Measurements from ENCODE around the gene CHST3. TPM values are rescaled to one million over a fixed set of nuclear protein-coding genes. Genes with fewer than 3 reads are reported as not detected.

Gene CHST3
- polyA plus RNA-seq, 1 donor from 2014 or later, result 4.1 TPM

DNA sequence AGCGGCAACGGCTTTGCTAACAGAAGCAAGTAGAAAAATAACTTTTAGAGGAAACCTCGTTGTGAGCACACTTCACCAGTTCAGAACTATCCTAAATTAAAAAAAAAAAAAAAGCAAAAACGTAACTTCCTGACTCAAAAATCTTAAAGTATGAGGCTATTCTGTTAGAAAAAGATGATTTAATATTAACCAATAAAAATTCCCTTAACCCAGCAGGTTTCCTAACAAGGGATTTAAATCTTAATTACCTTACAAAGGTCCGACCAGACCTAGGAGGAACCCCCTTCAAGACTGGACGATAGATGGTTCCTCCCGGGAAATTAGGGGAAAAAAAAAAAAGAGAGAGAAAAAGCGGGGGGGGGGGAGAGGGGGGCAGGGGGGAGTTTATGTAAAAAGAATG is 22.9 kb upstream of the CHST3 start:
- Histone ChIP-seq H3K36me3 (ENCODE audit: insufficient read depth, low read length) (no peaks in the 10 kb centered on the region), H4K20me1 (ENCODE audit: insufficient read depth) (no peaks in the 10 kb centered on the region), H3K4me2 (ENCODE audit: low read length) (no peak overlapping the region), H3K9me2 (ENCODE audit: insufficient read depth, low read length) (no peaks in the 10 kb centered on the region), H3K9ac (ENCODE audit: low read length) (no peak overlapping the region), H3F3A (ENCODE audit: insufficient read depth, low read length, poor library complexity, severe bottlenecking) (no peaks in the 10 kb centered on the region), H3K9me3 (ENCODE audit: low read length) (no peaks in the 10 kb centered on the region), H3K27ac (ENCODE audit: low read length) (no peak overlapping the region), H3K4me3 (ENCODE audit: low read length) (no peak overlapping the region), H3K79me2 (replicated peaks; ENCODE audit: insufficient read depth, low read length) (no peaks in the 10 kb centered on the region), H3K27me3 (ENCODE audit: insufficient read depth, low read depth, low read length) (no peaks in the 10 kb centered on the region), H2AFZ (ENCODE audit: low read depth, low read length) (no peak overlapping the region)
- TF ChIP-seq EP300 (conservative IDR thresholded peaks at IDR 0.05; ENCODE audit: poor library complexity, severe bottlenecking) (no peak), RAD21 (conservative IDR thresholded peaks at IDR 0.05) (no peak), MXI1 (conservative IDR thresholded peaks at IDR 0.05; ENCODE audit: poor library complexity, severe bottlenecking) (no peak), SMC3 (conservative IDR thresholded peaks at IDR 0.05; ENCODE audit: poor library complexity) (no peak), TAF1 (IDR thresholded peaks at IDR 0.05; ENCODE audit: low read depth) (no peak), POLR2AphosphoS5 (IDR thresholded peaks at IDR 0.05) (no peak), EZH2 (IDR thresholded peaks at IDR 0.05; ENCODE audit: borderline replicate concordance, insufficient read depth, low read length, poor library complexity, severe bottlenecking) (no peak)
- TF ChIP-seq, protein P1, sequence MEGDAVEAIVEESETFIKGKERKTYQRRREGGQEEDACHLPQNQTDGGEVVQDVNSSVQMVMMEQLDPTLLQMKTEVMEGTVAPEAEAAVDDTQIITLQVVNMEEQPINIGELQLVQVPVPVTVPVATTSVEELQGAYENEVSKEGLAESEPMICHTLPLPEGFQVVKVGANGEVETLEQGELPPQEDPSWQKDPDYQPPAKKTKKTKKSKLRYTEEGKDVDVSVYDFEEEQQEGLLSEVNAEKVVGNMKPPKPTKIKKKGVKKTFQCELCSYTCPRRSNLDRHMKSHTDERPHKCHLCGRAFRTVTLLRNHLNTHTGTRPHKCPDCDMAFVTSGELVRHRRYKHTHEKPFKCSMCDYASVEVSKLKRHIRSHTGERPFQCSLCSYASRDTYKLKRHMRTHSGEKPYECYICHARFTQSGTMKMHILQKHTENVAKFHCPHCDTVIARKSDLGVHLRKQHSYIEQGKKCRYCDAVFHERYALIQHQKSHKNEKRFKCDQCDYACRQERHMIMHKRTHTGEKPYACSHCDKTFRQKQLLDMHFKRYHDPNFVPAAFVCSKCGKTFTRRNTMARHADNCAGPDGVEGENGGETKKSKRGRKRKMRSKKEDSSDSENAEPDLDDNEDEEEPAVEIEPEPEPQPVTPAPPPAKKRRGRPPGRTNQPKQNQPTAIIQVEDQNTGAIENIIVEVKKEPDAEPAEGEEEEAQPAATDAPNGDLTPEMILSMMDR (IDR thresholded peaks at IDR 0.05; ENCODE audit: poor library complexity, severe bottlenecking), result no peak

DNA sequence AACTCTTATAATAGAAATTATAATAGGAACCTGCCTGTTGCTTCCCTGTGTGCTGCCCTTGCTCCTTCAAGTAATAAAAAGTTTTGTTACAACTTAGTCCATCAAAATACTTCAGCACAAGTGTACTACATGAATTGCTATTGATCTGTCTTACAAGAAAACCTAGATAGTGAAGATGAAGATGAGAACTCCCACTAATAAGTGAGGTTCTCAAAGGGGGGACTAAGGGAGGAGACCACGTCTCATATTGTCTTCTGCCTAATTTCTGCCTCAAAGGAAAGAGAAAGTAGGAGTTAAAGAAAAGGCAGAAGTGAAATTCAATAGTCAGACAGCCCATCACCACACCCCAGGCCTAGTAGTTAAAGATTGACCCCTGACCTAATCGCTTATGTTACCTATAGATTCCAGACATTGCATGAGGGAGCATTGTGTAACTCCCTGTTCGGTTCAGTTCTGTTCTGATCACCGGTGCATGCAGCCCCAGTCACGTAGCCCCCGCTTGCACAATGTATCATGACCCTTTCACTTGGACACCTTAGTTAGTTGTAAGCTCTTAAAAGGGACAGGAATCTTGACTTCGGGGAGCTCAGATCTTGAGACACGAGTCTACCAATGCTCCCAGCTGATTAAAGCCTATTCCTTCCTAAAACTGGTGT is 18.2 kb upstream of the CHST3 start:
- no peaks in the 10 kb centered on the region for H3K9me2 ChIP-seq (ENCODE audit: insufficient read depth, low read length)
- no peak overlapping the region for H3K27ac ChIP-seq (ENCODE audit: low read length)
- H3K4me2 ChIP-seq (ENCODE audit: low read length), result no peak overlapping the region
- H2AFZ ChIP-seq (ENCODE audit: low read depth, low read length), result no peak overlapping the region
- H4K20me1 ChIP-seq (ENCODE audit: insufficient read depth), result no peaks in the 10 kb centered on the region
- no peak overlapping the region for H3K4me3 ChIP-seq (ENCODE audit: low read length)
- H3K36me3 ChIP-seq (ENCODE audit: insufficient read depth, low read length), result no peaks in the 10 kb centered on the region
- TF ChIP-seq, protein P2, sequence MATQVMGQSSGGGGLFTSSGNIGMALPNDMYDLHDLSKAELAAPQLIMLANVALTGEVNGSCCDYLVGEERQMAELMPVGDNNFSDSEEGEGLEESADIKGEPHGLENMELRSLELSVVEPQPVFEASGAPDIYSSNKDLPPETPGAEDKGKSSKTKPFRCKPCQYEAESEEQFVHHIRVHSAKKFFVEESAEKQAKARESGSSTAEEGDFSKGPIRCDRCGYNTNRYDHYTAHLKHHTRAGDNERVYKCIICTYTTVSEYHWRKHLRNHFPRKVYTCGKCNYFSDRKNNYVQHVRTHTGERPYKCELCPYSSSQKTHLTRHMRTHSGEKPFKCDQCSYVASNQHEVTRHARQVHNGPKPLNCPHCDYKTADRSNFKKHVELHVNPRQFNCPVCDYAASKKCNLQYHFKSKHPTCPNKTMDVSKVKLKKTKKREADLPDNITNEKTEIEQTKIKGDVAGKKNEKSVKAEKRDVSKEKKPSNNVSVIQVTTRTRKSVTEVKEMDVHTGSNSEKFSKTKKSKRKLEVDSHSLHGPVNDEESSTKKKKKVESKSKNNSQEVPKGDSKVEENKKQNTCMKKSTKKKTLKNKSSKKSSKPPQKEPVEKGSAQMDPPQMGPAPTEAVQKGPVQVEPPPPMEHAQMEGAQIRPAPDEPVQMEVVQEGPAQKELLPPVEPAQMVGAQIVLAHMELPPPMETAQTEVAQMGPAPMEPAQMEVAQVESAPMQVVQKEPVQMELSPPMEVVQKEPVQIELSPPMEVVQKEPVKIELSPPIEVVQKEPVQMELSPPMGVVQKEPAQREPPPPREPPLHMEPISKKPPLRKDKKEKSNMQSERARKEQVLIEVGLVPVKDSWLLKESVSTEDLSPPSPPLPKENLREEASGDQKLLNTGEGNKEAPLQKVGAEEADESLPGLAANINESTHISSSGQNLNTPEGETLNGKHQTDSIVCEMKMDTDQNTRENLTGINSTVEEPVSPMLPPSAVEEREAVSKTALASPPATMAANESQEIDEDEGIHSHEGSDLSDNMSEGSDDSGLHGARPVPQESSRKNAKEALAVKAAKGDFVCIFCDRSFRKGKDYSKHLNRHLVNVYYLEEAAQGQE (IDR thresholded peaks at IDR 0.05; ENCODE audit: borderline replicate concordance), result no peak
- no peak for TF ChIP-seq EZH2 (IDR thresholded peaks at IDR 0.05; ENCODE audit: borderline replicate concordance, insufficient read depth, low read length, poor library complexity, severe bottlenecking)
- no peak for TF ChIP-seq SMC3 (conservative IDR thresholded peaks at IDR 0.05; ENCODE audit: poor library complexity)
- no peak overlapping the region for H3K9ac ChIP-seq (ENCODE audit: low read length)
- no peaks in the 10 kb centered on the region for H3K79me2 ChIP-seq (replicated peaks; ENCODE audit: insufficient read depth, low read length)
- H3K9me3 ChIP-seq (ENCODE audit: low read length), result no peaks in the 10 kb centered on the region
- no peaks in the 10 kb centered on the region for H3F3A ChIP-seq (ENCODE audit: insufficient read depth, low read length, poor library complexity, severe bottlenecking)
- no peaks in the 10 kb centered on the region for H3K27me3 ChIP-seq (ENCODE audit: insufficient read depth, low read depth, low read length)
